GM21825 (cell line): Measurements from ENCODE around the gene ATXN2.

Experiments used
- ATAC-seq: cut with Tn5 transposase; IDR thresholded peaks from one replicate; pipeline ENCODE4 v1.9.1; 2021; ENCODE audit warnings: mild to moderate bottlenecking, moderate library complexity; ENCODE audit not compliant: unreplicated experiment

ATXN2 gene

GRCh38 chr12:111424189-111424792 lies 174.8 kb downstream of the ATXN2 start:
- no peak for ATAC-seq

- ATAC-seq, result no peak
Measured at GRCh38 chr12:111420494-111420893, 178.6 kb downstream of the ATXN2 start.

GRCh38 chr12:111419784-111420183 lies 179.3 kb downstream of the ATXN2 start:
- ATAC-seq, result no peak

GRCh38 chr12:111418594-111418880 lies 180.6 kb downstream of the ATXN2 start:
- ATAC-seq, result no peak

- ATAC-seq, result no peak
Measured at GRCh38 chr12:111417784-111418593, 181.1 kb downstream of the ATXN2 start.

GRCh38 chr12:111417290-111417689 lies 181.8 kb downstream of the ATXN2 start:
- no peak for ATAC-seq

GRCh38 chr12:111414711-111415252 lies 184.3 kb downstream of the ATXN2 start:
- ATAC-seq, result no peak

- ATAC-seq, result no peak
Measured at GRCh38 chr12:111413442-111414086, 185.6 kb downstream of the ATXN2 start.

- no peak for ATAC-seq
Measured at GRCh38 chr12:111412830-111413441, 186.2 kb downstream of the ATXN2 start.

- no peak for ATAC-seq
Measured at GRCh38 chr12:111412007-111412829, 186.9 kb downstream of the ATXN2 start.

- no peak for ATAC-seq
Measured at GRCh38 chr12:111411185-111411764, 187.8 kb downstream of the ATXN2 start.

- no peak for ATAC-seq
Measured at GRCh38 chr12:111410431-111411184, 188.5 kb downstream of the ATXN2 start.

GRCh38 chr12:111409780-111410430 lies 189.2 kb downstream of the ATXN2 start:
- no peak for ATAC-seq

- no peak for ATAC-seq
Measured at GRCh38 chr12:111409403-111409779, 189.7 kb downstream of the ATXN2 start.

- ATAC-seq, result no peak
Measured at GRCh38 chr12:111408686-111409402, 190.3 kb downstream of the ATXN2 start.

- ATAC-seq, result no peak
Measured at GRCh38 chr12:111408116-111408440, 191.0 kb downstream of the ATXN2 start.

- ATAC-seq, result no peak
Measured at GRCh38 chr12:111407377-111408115, 191.6 kb downstream of the ATXN2 start.
